ENCODE results near the gene PLXNA4.

DNA sequence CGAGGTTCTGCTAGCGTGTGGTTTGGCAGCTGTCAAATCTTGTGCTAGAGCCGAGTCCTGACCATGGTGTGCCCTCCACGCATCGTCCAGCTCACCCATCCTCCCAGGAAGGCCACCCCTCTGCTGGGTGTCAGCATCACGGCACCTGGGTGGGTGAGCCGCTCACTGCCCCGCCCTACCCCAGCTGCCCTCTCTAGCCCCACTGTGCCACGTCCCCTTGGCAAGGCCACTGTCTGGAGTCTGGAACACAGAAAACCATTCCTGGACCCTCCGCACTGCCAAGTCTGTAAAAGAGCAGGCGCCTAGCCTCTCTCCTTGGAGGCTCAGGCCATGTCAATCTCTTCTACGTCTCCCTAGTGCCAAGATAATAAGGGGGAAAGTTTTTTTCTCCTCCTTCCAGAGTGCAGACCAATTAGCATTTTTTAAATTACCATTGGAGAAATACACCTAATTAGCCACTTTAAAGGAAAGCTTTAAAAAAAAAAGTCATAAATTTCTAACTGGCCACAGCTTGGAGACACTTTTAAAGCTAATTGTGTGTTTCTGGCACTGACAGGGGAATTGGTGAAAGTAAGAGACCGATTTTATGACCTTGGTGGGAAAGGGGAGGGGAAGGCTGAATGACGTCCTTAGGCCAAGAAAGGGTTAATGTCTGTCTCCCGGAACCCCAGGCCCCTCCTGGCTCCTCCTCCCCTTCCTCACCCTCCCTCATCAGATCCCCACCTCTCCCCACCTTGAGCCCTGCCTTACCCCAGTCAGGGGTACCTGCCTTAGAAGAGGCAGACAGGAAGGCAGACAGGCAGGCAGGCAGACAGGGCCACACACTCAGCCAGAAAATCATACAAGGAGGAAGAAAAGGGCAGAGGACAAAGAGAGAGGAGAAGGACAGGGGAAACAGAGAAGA lies 151.2 kb downstream of the PLXNA4 start:
- TF ChIP-seq, protein P1, sequence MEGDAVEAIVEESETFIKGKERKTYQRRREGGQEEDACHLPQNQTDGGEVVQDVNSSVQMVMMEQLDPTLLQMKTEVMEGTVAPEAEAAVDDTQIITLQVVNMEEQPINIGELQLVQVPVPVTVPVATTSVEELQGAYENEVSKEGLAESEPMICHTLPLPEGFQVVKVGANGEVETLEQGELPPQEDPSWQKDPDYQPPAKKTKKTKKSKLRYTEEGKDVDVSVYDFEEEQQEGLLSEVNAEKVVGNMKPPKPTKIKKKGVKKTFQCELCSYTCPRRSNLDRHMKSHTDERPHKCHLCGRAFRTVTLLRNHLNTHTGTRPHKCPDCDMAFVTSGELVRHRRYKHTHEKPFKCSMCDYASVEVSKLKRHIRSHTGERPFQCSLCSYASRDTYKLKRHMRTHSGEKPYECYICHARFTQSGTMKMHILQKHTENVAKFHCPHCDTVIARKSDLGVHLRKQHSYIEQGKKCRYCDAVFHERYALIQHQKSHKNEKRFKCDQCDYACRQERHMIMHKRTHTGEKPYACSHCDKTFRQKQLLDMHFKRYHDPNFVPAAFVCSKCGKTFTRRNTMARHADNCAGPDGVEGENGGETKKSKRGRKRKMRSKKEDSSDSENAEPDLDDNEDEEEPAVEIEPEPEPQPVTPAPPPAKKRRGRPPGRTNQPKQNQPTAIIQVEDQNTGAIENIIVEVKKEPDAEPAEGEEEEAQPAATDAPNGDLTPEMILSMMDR (conservative IDR thresholded peaks at IDR 0.05; ENCODE audit: low read depth, low read length): no peak
- TF ChIP-seq EZH2 (IDR thresholded peaks at IDR 0.05; ENCODE audit: borderline replicate concordance, low read depth, low read length, poor library complexity, severe bottlenecking): no peak

Data from A673 (cell line).